B cell (primary cell): ENCODE measurements around the gene THAP11. TPM values are rescaled to one million over a fixed set of nuclear protein-coding genes. Genes with fewer than 3 reads are reported as not detected.

ENCODE experiments used
- ATAC-seq: fragments of 200-7000 bp; cut with Tn5 transposase; one replicate; pipeline ENCODE4 v1.10.0; 2021; ENCODE audit warnings: low read depth, mild to moderate bottlenecking, moderate number of reproducible peaks, moderate library complexity
- CTCF ChIA-PET: fragments of 350-600 bp; sonication (Branson Sonifier 250); formaldehyde crosslinking; loops from one replicate; lab custom pipeline; 2021; ENCODE audit warnings: antibody characterized with exemption, inconsistent platforms; lab: Charles Lee
- POLR2A ChIA-PET: fragments of 350-600 bp; sonication (Branson Sonifier 250); formaldehyde crosslinking; loops from one replicate; lab custom pipeline; 2021; ENCODE audit warnings: antibody characterized with exemption; lab: Charles Lee
- DNase-seq: peaks from one replicate; pipeline ENCODE4 v3.0.0; 2013
- H2AFZ ChIP-seq: 2 replicates; pipeline ENCODE4 v1.6.1; 2012; ENCODE audit warnings: mild to moderate bottlenecking, low read depth, low read length; ENCODE audit not compliant: insufficient read depth, poor library complexity, severe bottlenecking
- H3K27ac ChIP-seq, 2 donors: 1 replicate in 1 of 2; 2 replicates in 1 of 2; pipeline ENCODE4 v1.5.1; 2012 to 2013; ENCODE audit warnings: low read length in 2 of 2, mild to moderate bottlenecking in 2 of 2, moderate library complexity in 1 of 2
- H3K27me3 ChIP-seq, 4 experiments: fragments of 200-600 bp in 1 of 4; sonication (generic) in 1 of 4; replicated peaks in 1 of 4; 1 replicate in 2 of 4; 2 replicates in 2 of 4; pipeline versions ENCODE4 v1.6.1 to v1.7.0; 2013 to 2016; ENCODE audit warnings: low read length in 3 of 4, mild to moderate bottlenecking in 2 of 4, mixed read lengths in 1 of 4, moderate library complexity in 1 of 4; ENCODE audit not compliant: insufficient read depth in 4 of 4, control insufficient read depth in 3 of 4; ENCODE audit errors: control extremely low read depth in 1 of 4
- H3K36me3 ChIP-seq, 2 experiments: replicated peaks in 1 of 2; 1 replicate in 1 of 2; 2 replicates in 1 of 2; pipeline versions ENCODE4 v1.6.1 to v1.7.1; 2013; ENCODE audit warnings: low read length in 1 of 2; ENCODE audit not compliant: insufficient read depth in 2 of 2, control insufficient read depth in 1 of 2; ENCODE audit errors: control extremely low read depth in 1 of 2, extremely low read depth in 1 of 2
- H3K4me1 ChIP-seq, 2 donors: fragments of 200-600 bp in 1 of 2; sonication (generic) in 1 of 2; 1 replicate in 1 of 2; 2 replicates in 1 of 2; pipeline versions ENCODE4 v1.5.1 to v1.6.1; 2013 to 2017; ENCODE audit warnings: low read length in 2 of 2; ENCODE audit not compliant: control insufficient read depth in 2 of 2, insufficient read depth in 2 of 2
- H3K4me2 ChIP-seq: replicated peaks from 2 replicates; pipeline ENCODE3; 2012; ENCODE audit warnings: mild to moderate bottlenecking, low read depth, low read length; ENCODE audit not compliant: poor library complexity, severe bottlenecking
- H3K4me3 ChIP-seq, 5 experiments: fragments of 200-600 bp in 1 of 5; sonication (generic) in 1 of 5; 1 replicate in 3 of 5; 2 replicates in 2 of 5; pipeline versions ENCODE4 v1.5.1 to v1.7.0; 2011 to 2016; ENCODE audit warnings: low read length in 4 of 5, mild to moderate bottlenecking in 4 of 5, low read depth in 2 of 5, control low read depth in 1 of 5, moderate library complexity in 1 of 5; ENCODE audit not compliant: insufficient read depth in 1 of 5; ENCODE audit errors: control extremely low read depth in 1 of 5, extremely low read depth in 1 of 5
- H3K79me2 ChIP-seq: fragments of 200-600 bp; sonication (generic); one replicate; pipeline ENCODE4 v1.6.0; 2016; ENCODE audit warnings: low read length; ENCODE audit not compliant: control insufficient read depth, insufficient read depth
- H3K9ac ChIP-seq: fragments of 200-600 bp; sonication (generic); 2 replicates; pipeline ENCODE4 v1.6.1; 2017; ENCODE audit warnings: mild to moderate bottlenecking, low read length, moderate library complexity
- H3K9me3 ChIP-seq, 3 donors: one replicate each; pipeline versions ENCODE4 v1.6.1 to v1.7.1; 2013; ENCODE audit warnings: low read length in 2 of 3; ENCODE audit not compliant: control insufficient read depth in 2 of 3, insufficient read depth in 1 of 3; ENCODE audit errors: control extremely low read depth in 1 of 3
- H4K20me1 ChIP-seq: 2 replicates; pipeline ENCODE4 v1.6.0; 2012; ENCODE audit warnings: mild to moderate bottlenecking, low read length; ENCODE audit not compliant: insufficient read depth, control insufficient read depth, poor library complexity, severe bottlenecking
- H3K27ac Mint-ChIP-seq: one replicate; pipeline ENCODE4 v1.8.0; 2021; ENCODE audit warnings: mixed read lengths
- H3K27me3 Mint-ChIP-seq: one replicate; pipeline ENCODE4 v1.8.0; 2021; ENCODE audit warnings: mixed read lengths
- H3K4me1 Mint-ChIP-seq: one replicate; pipeline ENCODE4 v1.8.0; 2021; ENCODE audit warnings: mixed read lengths
- H3K4me3 Mint-ChIP-seq: one replicate; pipeline ENCODE4 v1.8.0; 2021; ENCODE audit warnings: mixed read lengths
- H3K9me3 Mint-ChIP-seq: one replicate; pipeline ENCODE4 v1.8.0; 2022; ENCODE audit warnings: mixed read lengths; ENCODE audit not compliant: insufficient read depth
- CTCF ChIP-seq: fragments of 200-600 bp; IDR thresholded peaks from one replicate; pipeline ENCODE4 v1.8.0; 2022; ENCODE audit warnings: antibody characterized with exemption, mild to moderate bottlenecking
- EZH2 ChIP-seq: IDR thresholded peaks from 2 replicates; pipeline ENCODE4 v1.6.1; 2012; ENCODE audit warnings: borderline replicate concordance, low read depth, mild to moderate bottlenecking, moderate library complexity, low read length; ENCODE audit not compliant: insufficient read depth, poor library complexity, severe bottlenecking
- WGBS: methylation state at CpG from one replicate; pipeline ENCODE4 v1.1.5; 2013; ENCODE audit warnings: missing lambda C conversion rate; ENCODE audit not compliant: insufficient coverage; 5-methylcytosine and 5-hydroxymethylcytosine counted together
- intact Hi-C: fragments of 100-400 bp; cut with micrococcal nuclease; formaldehyde crosslinking; loops from one replicate; pipeline ENCODE4 v1.10.0; 2022
- polyA plus RNA-seq: library from polyadenylated mRNA; depleted of rRNA; stranded (reverse); fragments of >200 nt; gene quantifications from 2 replicates; pipeline ENCODE4 v1.2.3, GENCODE V29; 2012
- total RNA-seq, 2 donors: library from RNA; stranded (reverse); fragments of 120-200 nt in 1 of 2; gene quantifications; 1 replicate in 1 of 2; 2 replicates in 1 of 2; pipeline versions ENCODE4 v1.2.3 to v1.2.4, GENCODE V29; 2013 to 2022

Gene THAP11
- total and polyA plus RNA-seq, 2 donors (not counting 1 experiment from before 2014, with no cell fraction given), result 24.4 to 42.7 TPM

GRCh38 chr16:67874372-67874771 lies 32.3 kb downstream of the THAP11 start:
- Histone ChIP-seq H3K27me3 (no peaks in the 10 kb centered on the region), H3K27ac (no peak overlapping the region), H3K9ac (peak overlapping the region; percentile 87), H3K36me3 (peaks cover 0 to 45% of the 10 kb centered on the region in 2 experiments), H4K20me1 (peaks cover 33% of the 10 kb centered on the region), H2AFZ (no peak overlapping the region), H3K4me1 (peaks cover 23 to 25% of the 10 kb centered on the region in 2 donors), H3K4me3 (peak overlapping the region in 2 of 5 experiments; percentile 76 to 98), H3K4me2 (peak overlapping the region; percentile 98), H3K79me2 (peaks cover 37% of the 10 kb centered on the region), H3K9me3 (no peaks in the 10 kb centered on the region)
- Mint-ChIP-seq H3K4me1 (peaks cover 37% of the 10 kb centered on the region), H3K27me3 (no peaks in the 10 kb centered on the region), H3K27ac (peak overlapping the region; percentile 90), H3K9me3 (no peaks in the 10 kb centered on the region), H3K4me3 (peak overlapping the region; percentile 91)
- ATAC-seq (no peak), DNase-seq (no peak)
- 90% methylated on average over 3 of the region's 3 CpGs for WGBS
- TF ChIP-seq EZH2, result no peak
- TF ChIP-seq CTCF, result no peak
- POLR2A ChIA-PET, result interaction anchor here (0.6 kb wide), 1 partner anchor 38 kb away, joined by 3 read pairs; no protein-coding TSS in a partner anchor
- intact Hi-C loops, result loop anchor here (5.0 kb wide), 1 partner anchor 42 kb away; no protein-coding TSS in a partner anchor
- CTCF ChIA-PET, result interaction anchor here (1.2 to 2.3 kb wide), 4 partner anchors 9 to 58 kb away, joined by 3 to 17 read pairs (median 4); partner anchors contain the start of gene NRN1L

DNA sequence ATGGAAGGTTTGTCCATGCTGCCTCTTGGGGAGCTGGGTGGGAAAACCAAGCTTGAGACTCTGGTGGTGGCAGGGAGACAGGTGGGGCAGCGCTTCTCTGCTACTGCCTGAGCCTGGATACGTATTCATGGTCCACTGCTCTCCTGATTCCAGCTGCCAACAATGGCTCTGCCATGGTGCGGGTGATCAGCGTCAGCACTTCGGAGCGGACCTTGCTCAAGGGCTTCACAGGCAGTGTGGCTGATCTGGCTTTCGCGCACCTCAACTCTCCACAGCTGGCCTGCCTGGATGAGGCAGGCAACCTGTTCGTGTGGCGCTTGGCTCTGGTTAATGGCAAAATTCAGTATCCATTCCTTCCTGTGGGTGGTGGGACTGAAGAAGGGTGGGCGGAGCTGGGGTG lies 34.9 kb downstream of the THAP11 start:
- peaks cover 33% of the 10 kb centered on the region for H4K20me1 ChIP-seq
- no peak overlapping the region for H3K4me3 Mint-ChIP-seq
- no peak overlapping the region for H3K4me3 ChIP-seq
- peaks cover 37% of the 10 kb centered on the region for H3K79me2 ChIP-seq
- no peaks in the 10 kb centered on the region for H3K9me3 Mint-ChIP-seq
- no peak for DNase-seq
- CTCF ChIA-PET, result interaction anchor here (1.5 kb wide), 1 partner anchor 58 kb away, joined by 3 read pairs; no protein-coding TSS in a partner anchor
- POLR2A ChIA-PET, result no interaction called here
- no peak overlapping the region for H3K27ac ChIP-seq
- WGBS, result 98% methylated on average over 9 of the region's 11 CpGs
- no peak overlapping the region for H3K4me2 ChIP-seq
- no peak for ATAC-seq
- H3K4me1 ChIP-seq, result peaks cover 22 to 24% of the 10 kb centered on the region in 2 donors
- TF ChIP-seq CTCF (no peak), EZH2 (no peak)
- H3K27ac Mint-ChIP-seq, result no peak overlapping the region
- no peaks in the 10 kb centered on the region for H3K9me3 ChIP-seq
- intact Hi-C loops, result no loop called here
- no peak overlapping the region for H3K9ac ChIP-seq
- no peak overlapping the region for H2AFZ ChIP-seq
- no peaks in the 10 kb centered on the region for H3K27me3 ChIP-seq
- H3K27me3 Mint-ChIP-seq, result no peaks in the 10 kb centered on the region
- H3K36me3 ChIP-seq, result peaks cover 0 to 57% of the 10 kb centered on the region in 2 experiments
- peaks cover 33% of the 10 kb centered on the region for H3K4me1 Mint-ChIP-seq
